Thymus (tissue), 14 donors: Measurements from ENCODE around the gene TOR1AIP2. TPM values are rescaled to one million over a fixed set of nuclear protein-coding genes. Genes with fewer than 3 reads are reported as not detected.

Experiments used
- DNase-seq, 9 donors: peaks; one replicate each; pipeline ENCODE4 v3.0.0-alpha.2; 2013; ENCODE audit warnings: low spot score in 9 of 9, low read depth in 6 of 9, missing footprints in 1 of 9
- H3K27ac ChIP-seq, 2 donors: one replicate each; pipeline ENCODE4 v1.5.1; 2013; ENCODE audit warnings: control low read depth in 1 of 2, low read depth in 1 of 2, low read length in 1 of 2, mild to moderate bottlenecking in 1 of 2, moderate library complexity in 1 of 2
- H3K27me3 ChIP-seq, 2 donors: one replicate each; pipeline ENCODE4 v1.5.1; 2013; ENCODE audit warnings: low read length in 1 of 2; ENCODE audit not compliant: control insufficient read depth in 2 of 2, insufficient read depth in 1 of 2
- H3K36me3 ChIP-seq, 2 donors: one replicate each; pipeline ENCODE4 v1.5.1; 2013; ENCODE audit warnings: low read length in 1 of 2, mild to moderate bottlenecking in 1 of 2, moderate library complexity in 1 of 2; ENCODE audit not compliant: control insufficient read depth in 2 of 2, insufficient read depth in 2 of 2
- H3K4me1 ChIP-seq, 2 donors: one replicate each; pipeline ENCODE4 v1.5.1; 2013; ENCODE audit warnings: low read length in 2 of 2; ENCODE audit not compliant: control insufficient read depth in 2 of 2, insufficient read depth in 2 of 2
- H3K4me3 ChIP-seq, 2 donors: one replicate each; pipeline ENCODE4 v1.5.1; 2013; ENCODE audit warnings: low read length in 2 of 2, control low read depth in 1 of 2, mild to moderate bottlenecking in 1 of 2
- H3K9me3 ChIP-seq, 2 donors: one replicate each; pipeline ENCODE4 v1.5.1; 2013; ENCODE audit warnings: low read length in 1 of 2, mild to moderate bottlenecking in 1 of 2; ENCODE audit not compliant: control insufficient read depth in 2 of 2, insufficient read depth in 1 of 2
- WGBS: extraction: QIAGEN DNeasy Blood & Tissue Kit; methylation state at CpG from one replicate; pipeline ENCODE4 v1.1.7; 2013; 5-methylcytosine and 5-hydroxymethylcytosine counted together
- long read RNA-seq, 10 donors: transcript quantifications; one replicate each; lab custom pipeline, GENCODE V29; 2026
- polyA plus RNA-seq: library from polyadenylated mRNA; stranded (reverse); fragments of 200-250 nt; gene quantifications from one replicate; pipeline ENCODE4 v1.2.3, GENCODE V29; 2013
- total RNA-seq: library from RNA; stranded (reverse); fragments of 120-200 nt; gene quantifications from one replicate; pipeline ENCODE4 v1.2.4, GENCODE V29; 2013
- donor health status: healthy.

TOR1AIP2 gene
- total RNA-seq (20.0 TPM), polyA plus RNA-seq (13.8 TPM)
- long read RNA-seq, donor 1 = 0 reads
- long read RNA-seq, donor 2, full-length matches to known transcripts = 3 of 3 reads
- long read RNA-seq, donor 2, partial matches to known transcripts = 0 of 3 reads
- long read RNA-seq, donor 2, other reads (novel, unspliced or antisense) = 0 of 3 reads
- long read RNA-seq, donor 3, partial matches to known transcripts = 0 of 1 reads
- long read RNA-seq, donor 3, other reads (novel, unspliced or antisense) = 0 of 1 reads
- long read RNA-seq, donor 4, full-length matches to known transcripts = 2 of 2 reads
- long read RNA-seq, donor 4, partial matches to known transcripts = 0 of 2 reads
- long read RNA-seq, donor 4, other reads (novel, unspliced or antisense) = 0 of 2 reads
- long read RNA-seq, donor 5, full-length matches to known transcripts = 4 of 4 reads
- long read RNA-seq, donor 5, partial matches to known transcripts = 0 of 4 reads
- long read RNA-seq, donor 5, other reads (novel, unspliced or antisense) = 0 of 4 reads
- long read RNA-seq, donor 6, full-length matches to known transcripts = 3 of 3 reads
- long read RNA-seq, donor 6, partial matches to known transcripts = 0 of 3 reads
- long read RNA-seq, donor 6, other reads (novel, unspliced or antisense) = 0 of 3 reads
- long read RNA-seq, donor 7, full-length matches to known transcripts = 5 of 5 reads
- long read RNA-seq, donor 7, partial matches to known transcripts = 0 of 5 reads
- long read RNA-seq, donor 7, other reads (novel, unspliced or antisense) = 0 of 5 reads
- long read RNA-seq, donor 8, full-length matches to known transcripts = 1 of 1 reads
- long read RNA-seq, donor 8, partial matches to known transcripts = 0 of 1 reads
- long read RNA-seq, donor 8, other reads (novel, unspliced or antisense) = 0 of 1 reads
- long read RNA-seq, donor 9, partial matches to known transcripts = 0 of 1 reads
- long read RNA-seq, donor 9, other reads (novel, unspliced or antisense) = 0 of 1 reads
- long read RNA-seq, donor 10, full-length matches to known transcripts = 1 of 1 reads
- long read RNA-seq, donor 10, partial matches to known transcripts = 0 of 1 reads
- long read RNA-seq, donor 10, other reads (novel, unspliced or antisense) = 0 of 1 reads

GRCh38 chr1:179877586-179878265 lies at the start of gene TOR1AIP2:
Gene TOR1AIP2, minus strand, starts transcription at chr1:179877803. Its CDS starts 25,138 bp downstream, at chr1:179852665.
- 5% methylated on average over 31 of the region's 31 CpGs for WGBS
- Histone ChIP-seq H3K27me3 (no peaks in the 10 kb centered on the region), H3K4me3 (peak within 1 kb of the TSS; percentile 84 to 88), H3K36me3 (peaks cover 7 to 13% of the 10 kb centered on the region in 2 donors), H3K4me1 (peaks cover 4 to 5% of the 10 kb centered on the region in 2 donors), H3K27ac (peak within 1 kb of the TSS; percentile 40 to 74), H3K9me3 (no peaks in the 10 kb centered on the region)
- DNase-seq = peak; percentile 68 to 92 (median 79)

- 95% methylated on average over 3 of the region's 3 CpGs for WGBS
- Histone ChIP-seq H3K9me3 (no peaks in the 10 kb centered on the region), H3K4me3 (no peak overlapping the region), H3K36me3 (peaks cover 0 to 4% of the 10 kb centered on the region in 2 donors), H3K4me1 (no peaks in the 10 kb centered on the region), H3K27me3 (no peaks in the 10 kb centered on the region), H3K27ac (no peak overlapping the region)
- no peak for DNase-seq
Measured at GRCh38 chr1:179926850-179927205, 49.2 kb upstream of the TOR1AIP2 start.

GRCh38 chr1:179925922-179926849 lies 48.6 kb upstream of the TOR1AIP2 start:
- WGBS = 96% methylated on average over 4 of the region's 4 CpGs

GRCh38 chr1:179925302-179925701 lies 47.7 kb upstream of the TOR1AIP2 start:
- Histone ChIP-seq H3K27ac (no peak overlapping the region), H3K4me1 (no peaks in the 10 kb centered on the region), H3K4me3 (no peak overlapping the region), H3K9me3 (no peaks in the 10 kb centered on the region), H3K36me3 (peaks cover 0 to 4% of the 10 kb centered on the region in 2 donors), H3K27me3 (no peaks in the 10 kb centered on the region)
- no peak for DNase-seq
- whole genome bisulfite sequencing = 98% methylated on average over 5 of the region's 5 CpGs

More at GRCh38 chr1:179925922-179926849, 48.6 kb upstream of the TOR1AIP2 start:
- Histone ChIP-seq H3K27ac (no peak overlapping the region), H3K36me3 (peaks cover 0 to 4% of the 10 kb centered on the region in 2 donors), H3K9me3 (no peaks in the 10 kb centered on the region), H3K4me3 (no peak overlapping the region), H3K27me3 (no peaks in the 10 kb centered on the region), H3K4me1 (no peaks in the 10 kb centered on the region)
- no peak for DNase-seq

- Histone ChIP-seq H3K4me1 (no peaks in the 10 kb centered on the region), H3K27me3 (no peaks in the 10 kb centered on the region), H3K4me3 (no peak overlapping the region), H3K27ac (no peak overlapping the region), H3K36me3 (peaks cover 3 to 4% of the 10 kb centered on the region in 2 donors), H3K9me3 (no peaks in the 10 kb centered on the region)
- 98% methylated on average over 1 of the region's 1 CpG for WGBS
- DNase-seq = no peak
Measured at GRCh38 chr1:179924268-179924667, 46.7 kb upstream of the TOR1AIP2 start.

- H3K4me3 ChIP-seq = no peak overlapping the region
- H3K36me3 ChIP-seq = peaks cover 4 to 15% of the 10 kb centered on the region in 2 donors
- H3K27me3 ChIP-seq = no peaks in the 10 kb centered on the region
- DNase-seq = no peak
- H3K27ac ChIP-seq = no peak overlapping the region
- no peaks in the 10 kb centered on the region for H3K4me1 ChIP-seq
- no peaks in the 10 kb centered on the region for H3K9me3 ChIP-seq
Measured at GRCh38 chr1:179923029-179923428, 45.4 kb upstream of the TOR1AIP2 start.

GRCh38 chr1:179921981-179922872 lies 44.6 kb upstream of the TOR1AIP2 start:
- Histone ChIP-seq H3K27ac (no peak overlapping the region), H3K4me3 (no peak overlapping the region), H3K4me1 (no peaks in the 10 kb centered on the region), H3K9me3 (no peaks in the 10 kb centered on the region), H3K36me3 (peaks cover 12 to 22% of the 10 kb centered on the region in 2 donors), H3K27me3 (no peaks in the 10 kb centered on the region)
- WGBS = 96% methylated on average over 8 of the region's 8 CpGs
- DNase-seq = no peak
